Loucy (cell line): ENCODE results near the gene NUDT4.
"Not testable (repeated sequence)": the region's sequence is repeated elsewhere in the genome, so short reads cannot be mapped to it uniquely, and the experiment has no call there.

Source experiments
- H2AFZ ChIP-seq: fragments of 200-600 bp; sonication (generic); 2 replicates; pipeline ENCODE4 v1.6.0; 2016; ENCODE audit warnings: antibody characterized with exemption, mild to moderate bottlenecking, low read length, moderate library complexity
- H3F3A ChIP-seq: fragments of 200-600 bp; 2 replicates; pipeline ENCODE4 v1.6.0; 2016; ENCODE audit warnings: antibody characterized with exemption, low read depth, mild to moderate bottlenecking
- H3K27me3 ChIP-seq: fragments of 200-600 bp; sonication (generic); 2 replicates; pipeline ENCODE4 v1.6.1; 2014; ENCODE audit warnings: low read length, mild to moderate bottlenecking; ENCODE audit not compliant: insufficient read depth, poor library complexity, severe bottlenecking
- H3K36me3 ChIP-seq: fragments of 200-600 bp; sonication (generic); 2 replicates; pipeline ENCODE4 v1.6.1; 2016; ENCODE audit warnings: low read length; ENCODE audit not compliant: insufficient read depth
- H3K4me1 ChIP-seq: fragments of 200-600 bp; sonication (generic); 2 replicates; pipeline ENCODE4 v1.5.1; 2014; ENCODE audit warnings: low read length, mild to moderate bottlenecking; ENCODE audit not compliant: insufficient read depth, poor library complexity, severe bottlenecking
- H3K4me2 ChIP-seq: fragments of 200-600 bp; sonication (generic); 2 replicates; pipeline ENCODE4 v1.6.0; 2014; ENCODE audit warnings: antibody characterized with exemption, low read length, low read depth, mild to moderate bottlenecking; ENCODE audit not compliant: poor library complexity, severe bottlenecking
- H3K4me3 ChIP-seq: fragments of 200-600 bp; sonication (generic); 2 replicates; pipeline ENCODE4 v1.5.1; 2014; ENCODE audit warnings: low read length, mild to moderate bottlenecking, mixed read lengths; ENCODE audit not compliant: poor library complexity, severe bottlenecking
- H3K79me2 ChIP-seq: fragments of 200-600 bp; sonication (generic); 2 replicates; pipeline ENCODE4 v1.6.1; 2014; ENCODE audit warnings: low read length; ENCODE audit not compliant: insufficient read depth
- H3K9ac ChIP-seq: fragments of 200-600 bp; sonication (generic); 2 replicates; pipeline ENCODE4 v1.6.0; 2014; ENCODE audit warnings: mild to moderate bottlenecking, low read depth, low read length, moderate library complexity; ENCODE audit not compliant: poor library complexity, severe bottlenecking
- H3K9me2 ChIP-seq: fragments of 200-600 bp; sonication (generic); replicated peaks from 2 replicates; pipeline ENCODE4 v1.6.1; 2016; ENCODE audit warnings: low read depth, low read length, mixed read lengths
- H3K9me3 ChIP-seq: fragments of 200-600 bp; sonication (generic); 2 replicates; pipeline ENCODE4 v1.6.1; 2014; ENCODE audit warnings: mild to moderate bottlenecking, antibody characterized with exemption, low read length, low read depth; ENCODE audit not compliant: insufficient read depth
- H4K20me1 ChIP-seq: fragments of 200-600 bp; sonication (generic); 2 replicates; pipeline ENCODE4 v1.6.0; 2014; ENCODE audit warnings: antibody characterized with exemption, low read length, mild to moderate bottlenecking; ENCODE audit not compliant: insufficient read depth, poor library complexity, severe bottlenecking
- EZH2phosphoT487 ChIP-seq: fragments of 200-600 bp; IDR thresholded peaks from 2 replicates; pipeline ENCODE4 v1.6.1; 2018; ENCODE audit warnings: antibody characterized with exemption, mild to moderate bottlenecking, moderate library complexity, borderline replicate concordance
- TF ChIP-seq, protein P1 (sequence below): fragments of 200-600 bp; sonication (generic); conservative IDR thresholded peaks from 2 replicates; pipeline ENCODE4 v1.5.1; 2014; ENCODE audit warnings: mild to moderate bottlenecking, antibody characterized with exemption, low read length

The NUDT4 gene

DNA sequence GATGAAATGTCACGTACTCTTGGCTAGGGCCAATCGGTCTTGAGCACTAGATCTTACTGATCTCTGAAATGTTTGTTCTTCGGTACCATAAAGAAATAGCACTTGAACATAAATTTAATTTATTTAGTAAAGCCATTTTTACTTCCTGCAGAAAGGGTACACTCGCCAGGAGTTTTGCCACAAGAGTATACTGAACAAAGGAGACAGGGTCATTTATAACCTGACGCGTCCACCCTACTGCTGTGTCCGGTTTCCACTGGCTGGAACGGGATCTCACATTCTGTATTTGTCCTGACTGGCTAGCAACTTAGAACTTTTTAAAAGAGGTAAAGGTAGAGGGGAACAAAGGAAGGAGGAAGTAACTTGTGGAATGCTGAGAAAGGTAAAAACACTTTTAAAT is 34.7 kb downstream of the NUDT4 start:
- H3K9ac ChIP-seq, H3K9me2 ChIP-seq, H3F3A ChIP-seq, H3K27me3 ChIP-seq, H2AFZ ChIP-seq, H3K4me2 ChIP-seq, H3K4me3 ChIP-seq, H3K9me3 ChIP-seq: not testable (repeated sequence)
- Histone ChIP-seq H3K4me1 (peaks cover 13% of the 10 kb centered on the region), H3K79me2 (peaks cover 69% of the 10 kb centered on the region), H4K20me1 (peaks cover 48% of the 10 kb centered on the region), H3K36me3 (peaks cover 35% of the 10 kb centered on the region)

DNA sequence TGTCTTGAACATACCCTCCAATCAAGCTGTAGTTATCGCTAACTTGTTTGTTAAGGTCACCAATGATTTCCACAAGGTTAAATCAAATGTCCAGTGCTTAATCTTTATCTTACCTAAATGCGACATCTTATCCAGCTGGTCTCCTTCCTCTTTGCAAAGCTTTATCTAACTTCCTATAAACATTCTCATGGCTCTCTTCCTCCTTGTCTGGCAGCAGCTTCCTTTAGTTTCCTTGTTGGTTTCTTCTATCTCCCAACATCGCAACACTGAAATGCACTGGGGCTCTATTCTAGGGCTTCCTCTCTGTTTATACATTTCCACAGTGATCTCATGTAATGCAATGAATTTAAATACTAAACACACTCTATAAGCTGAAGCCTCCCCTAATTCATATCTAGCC is 35.3 kb downstream of the NUDT4 start:
- H4K20me1 ChIP-seq, result peaks cover 55% of the 10 kb centered on the region
- H3K36me3 ChIP-seq, result peaks cover 28% of the 10 kb centered on the region
- no peak overlapping the region for H3K4me3 ChIP-seq
- H3K9ac ChIP-seq, result no peak overlapping the region
- H3K9me3 ChIP-seq, result no peaks in the 10 kb centered on the region
- H3K4me1 ChIP-seq, result peaks cover 13% of the 10 kb centered on the region
- no peak overlapping the region for H2AFZ ChIP-seq
- H3K4me2 ChIP-seq, result no peak overlapping the region
- H3F3A ChIP-seq, result no peaks in the 10 kb centered on the region
- no peaks in the 10 kb centered on the region for H3K27me3 ChIP-seq
- TF ChIP-seq EZH2phosphoT487, result no peak
- TF ChIP-seq, protein P1, sequence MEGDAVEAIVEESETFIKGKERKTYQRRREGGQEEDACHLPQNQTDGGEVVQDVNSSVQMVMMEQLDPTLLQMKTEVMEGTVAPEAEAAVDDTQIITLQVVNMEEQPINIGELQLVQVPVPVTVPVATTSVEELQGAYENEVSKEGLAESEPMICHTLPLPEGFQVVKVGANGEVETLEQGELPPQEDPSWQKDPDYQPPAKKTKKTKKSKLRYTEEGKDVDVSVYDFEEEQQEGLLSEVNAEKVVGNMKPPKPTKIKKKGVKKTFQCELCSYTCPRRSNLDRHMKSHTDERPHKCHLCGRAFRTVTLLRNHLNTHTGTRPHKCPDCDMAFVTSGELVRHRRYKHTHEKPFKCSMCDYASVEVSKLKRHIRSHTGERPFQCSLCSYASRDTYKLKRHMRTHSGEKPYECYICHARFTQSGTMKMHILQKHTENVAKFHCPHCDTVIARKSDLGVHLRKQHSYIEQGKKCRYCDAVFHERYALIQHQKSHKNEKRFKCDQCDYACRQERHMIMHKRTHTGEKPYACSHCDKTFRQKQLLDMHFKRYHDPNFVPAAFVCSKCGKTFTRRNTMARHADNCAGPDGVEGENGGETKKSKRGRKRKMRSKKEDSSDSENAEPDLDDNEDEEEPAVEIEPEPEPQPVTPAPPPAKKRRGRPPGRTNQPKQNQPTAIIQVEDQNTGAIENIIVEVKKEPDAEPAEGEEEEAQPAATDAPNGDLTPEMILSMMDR, result no peak
- peaks cover 76% of the 10 kb centered on the region for H3K79me2 ChIP-seq
- H3K9me2 ChIP-seq, result no peaks in the 10 kb centered on the region

DNA sequence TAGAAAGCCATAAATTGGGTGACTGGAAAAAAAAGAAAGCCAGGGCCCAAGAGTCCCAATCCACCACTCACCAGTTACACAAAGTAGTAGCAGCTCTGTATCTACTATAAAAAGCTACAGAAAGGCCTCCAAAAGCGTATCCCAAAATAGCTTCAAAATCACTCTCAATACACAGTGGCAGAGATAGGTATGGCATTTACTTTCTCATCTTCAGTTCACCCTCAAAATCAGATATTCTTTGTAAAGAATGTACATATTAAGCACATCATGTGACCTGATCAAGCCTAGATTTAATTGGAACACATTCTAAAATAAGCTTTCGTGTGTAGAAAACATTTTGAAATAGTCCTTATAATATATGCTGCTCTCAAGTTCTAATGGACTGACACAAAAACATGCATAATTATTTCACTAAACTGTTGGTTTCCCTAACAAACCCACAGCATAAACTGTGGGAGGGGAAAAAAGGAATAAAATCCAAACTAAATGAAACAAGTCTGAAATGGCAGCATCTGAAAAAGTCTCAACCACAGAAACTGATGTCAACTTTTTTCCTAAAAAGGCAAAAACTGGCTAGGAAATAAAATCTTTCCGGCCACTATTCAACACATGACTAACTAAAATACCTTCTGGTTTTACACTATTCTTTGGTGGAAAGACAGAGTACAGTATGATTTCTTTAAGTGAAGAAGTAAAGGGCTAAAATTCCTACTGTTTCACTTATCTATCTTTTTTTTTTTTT is 38.2 kb downstream of the NUDT4 start:
- no peaks in the 10 kb centered on the region for H3K27me3 ChIP-seq
- H4K20me1 ChIP-seq, result peaks cover 82% of the 10 kb centered on the region
- H2AFZ ChIP-seq, result no peak overlapping the region
- H3K4me3 ChIP-seq, result no peak overlapping the region
- H3K9me2 ChIP-seq, result no peaks in the 10 kb centered on the region
- H3K9me3 ChIP-seq, result no peaks in the 10 kb centered on the region
- no peak overlapping the region for H3K9ac ChIP-seq
- H3K4me2 ChIP-seq, result peak overlapping the region; percentile 9
- TF ChIP-seq, protein P1, result no peak
- TF ChIP-seq EZH2phosphoT487, result no peak
- H3K36me3 ChIP-seq, result peaks cover 2% of the 10 kb centered on the region; the same call in 1 of the 2 replicates
- no peaks in the 10 kb centered on the region for H3F3A ChIP-seq
- H3K4me1 ChIP-seq, result peaks cover 13% of the 10 kb centered on the region
- H3K79me2 ChIP-seq, result peaks cover 100% of the 10 kb centered on the region

DNA sequence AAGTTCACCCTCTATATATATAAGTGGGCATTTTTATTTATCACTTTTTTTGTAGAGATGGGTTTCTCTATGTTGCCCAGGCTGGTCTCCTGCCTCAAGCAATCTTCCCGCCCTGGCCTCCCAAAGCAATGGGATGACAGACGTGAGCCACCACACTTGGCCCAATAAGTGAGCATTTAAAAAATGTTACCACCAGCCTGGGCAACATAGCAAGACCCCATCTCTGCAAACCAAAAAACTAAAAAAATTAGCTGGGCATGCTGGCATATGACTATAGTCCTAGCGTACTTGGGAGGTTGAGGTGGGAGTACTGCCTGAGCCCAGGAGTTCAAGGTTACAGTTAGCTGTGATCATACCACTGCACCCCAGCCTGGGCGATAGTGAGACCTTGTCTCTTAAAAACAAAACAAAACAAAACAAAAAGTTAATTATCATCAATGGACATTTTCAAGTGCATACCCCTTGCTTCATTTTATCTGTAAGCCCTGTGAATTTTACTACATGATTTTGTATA is 40.3 kb downstream of the NUDT4 start:
- H3K27me3 ChIP-seq, result no peaks in the 10 kb centered on the region
- H3K4me3 ChIP-seq, result no peak overlapping the region
- TF ChIP-seq, protein P1, result no peak
- no peak for TF ChIP-seq EZH2phosphoT487
- H3K79me2 ChIP-seq, result peaks cover 100% of the 10 kb centered on the region
- no peak overlapping the region for H3K4me2 ChIP-seq
- no peaks in the 10 kb centered on the region for H3K9me3 ChIP-seq
- H3K9ac ChIP-seq, result no peak overlapping the region
- H3K9me2 ChIP-seq, result no peaks in the 10 kb centered on the region
- no peak overlapping the region for H2AFZ ChIP-seq
- no peaks in the 10 kb centered on the region for H3K36me3 ChIP-seq
- H4K20me1 ChIP-seq, result peaks cover 88% of the 10 kb centered on the region
- peaks cover 13% of the 10 kb centered on the region for H3K4me1 ChIP-seq
- no peaks in the 10 kb centered on the region for H3F3A ChIP-seq
